NCI-H128 (cell line): Measurements from ENCODE around the gene IMMP2L.

Experiments
- DNase-seq: peaks from one replicate; lab custom pipeline; 2025; ENCODE audit not compliant: unreplicated experiment; lab: John Stamatoyannopoulos, UW

Gene IMMP2L

DNA sequence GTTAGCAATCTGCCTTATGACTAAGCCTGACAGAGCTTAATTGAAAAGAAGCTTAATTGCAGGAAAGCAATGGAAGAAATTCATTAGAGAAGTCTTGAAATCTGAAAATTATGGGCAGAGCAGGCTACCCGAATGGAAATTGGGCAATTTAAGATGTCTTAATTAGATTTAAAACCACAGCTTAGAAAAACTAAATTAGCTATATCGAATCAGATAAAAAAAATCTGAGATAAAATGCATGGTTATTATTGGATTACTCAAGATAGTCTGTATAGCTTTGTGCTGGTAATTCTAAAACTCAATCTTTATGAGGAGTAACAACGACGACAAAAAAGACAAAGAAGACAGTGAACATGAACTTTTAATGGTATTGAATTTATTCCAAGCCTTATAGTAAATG is 719.5 kb downstream of the IMMP2L start:
- DNase-seq, result no peak

DNA sequence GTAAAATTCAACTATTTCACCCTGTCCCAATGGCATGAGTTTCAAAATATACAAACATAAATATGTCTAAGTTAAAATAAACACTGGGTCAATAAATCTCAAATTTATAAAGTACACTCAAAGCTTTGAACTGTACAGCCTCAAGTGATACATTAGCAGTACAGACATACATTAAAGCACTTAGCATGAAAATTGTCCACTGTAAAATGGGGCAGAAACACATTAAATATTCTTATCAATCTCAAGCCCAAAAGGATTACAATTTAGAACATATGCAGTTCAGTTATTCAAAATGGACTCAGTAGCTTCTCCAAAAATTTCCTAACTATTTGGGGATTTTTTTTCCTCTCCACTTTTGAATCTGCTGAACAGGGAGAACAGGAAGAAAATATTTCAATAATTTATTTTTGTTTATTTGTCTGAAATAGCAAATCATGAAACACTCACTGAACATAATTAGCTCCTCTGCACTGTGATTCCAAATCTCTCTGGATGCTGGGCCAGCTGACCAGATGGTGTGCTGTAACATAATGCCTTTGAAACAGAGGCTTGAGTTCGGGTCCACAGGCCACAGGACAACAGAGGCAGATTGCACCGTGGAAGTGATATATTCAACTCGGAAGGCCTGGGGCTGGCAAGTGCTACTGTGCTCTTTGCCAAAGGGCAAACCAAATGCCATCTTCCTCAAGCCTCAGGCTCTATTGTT is 720.3 kb downstream of the IMMP2L start:
- no peak for DNase-seq

DNA sequence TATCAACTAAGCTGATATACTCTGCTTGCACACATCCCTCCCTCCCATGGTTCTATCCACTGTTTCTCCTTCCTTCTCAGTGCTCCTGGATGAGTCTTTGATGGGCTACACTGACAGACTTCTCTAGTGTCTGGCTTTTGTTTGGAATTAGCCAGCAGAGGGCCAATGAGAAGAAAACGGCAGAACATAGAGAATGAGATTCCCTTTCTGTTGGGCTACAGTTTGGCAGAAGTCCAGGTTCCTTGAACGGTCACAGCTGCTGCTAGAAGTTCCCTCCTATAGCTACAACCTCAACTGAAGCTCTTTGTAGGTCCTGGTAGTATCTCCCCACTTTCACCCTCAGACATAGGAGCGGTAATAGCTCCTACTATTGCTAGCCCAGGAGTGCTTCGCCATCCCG is 722.4 kb downstream of the IMMP2L start:
- DNase-seq, result peak; percentile 7

DNA sequence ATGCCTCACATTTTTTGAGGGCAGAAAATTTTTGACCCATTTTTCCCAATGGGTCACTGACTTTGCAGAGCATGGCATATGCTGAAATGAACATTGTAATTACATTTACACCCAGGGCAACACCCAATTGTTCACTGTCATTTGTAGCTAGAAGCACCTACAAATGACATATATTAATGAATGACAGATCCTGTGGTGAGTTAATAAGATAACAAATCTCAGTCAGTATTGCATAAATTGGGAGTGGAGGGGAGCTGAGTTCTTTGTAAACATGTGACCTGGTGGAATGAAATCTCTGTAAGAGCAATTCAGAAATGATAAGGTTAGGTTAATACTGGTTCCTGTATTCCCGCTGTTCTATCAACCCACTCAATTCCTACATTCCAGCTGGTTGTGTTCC is 726.4 kb downstream of the IMMP2L start:
- DNase-seq, result no peak

DNA sequence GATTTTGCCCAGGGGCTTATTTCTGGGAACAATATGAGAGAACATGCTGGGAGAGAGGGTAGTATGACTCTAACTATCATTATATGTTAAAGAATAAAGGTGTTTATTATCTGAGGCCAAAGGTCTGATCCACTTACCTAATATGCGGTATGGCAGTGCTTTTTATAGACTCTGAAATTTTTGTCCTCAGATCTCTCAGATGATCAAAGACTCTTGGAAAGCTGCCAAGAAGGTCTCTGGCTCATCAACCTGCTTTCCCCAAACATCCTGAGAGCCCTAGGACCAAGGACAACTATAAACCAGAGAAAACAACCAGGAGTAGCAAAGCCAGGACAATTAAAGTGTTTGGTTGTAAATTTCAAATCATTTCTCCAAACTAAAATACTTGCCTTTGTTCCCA is 727.1 kb downstream of the IMMP2L start:
- no peak for DNase-seq

DNA sequence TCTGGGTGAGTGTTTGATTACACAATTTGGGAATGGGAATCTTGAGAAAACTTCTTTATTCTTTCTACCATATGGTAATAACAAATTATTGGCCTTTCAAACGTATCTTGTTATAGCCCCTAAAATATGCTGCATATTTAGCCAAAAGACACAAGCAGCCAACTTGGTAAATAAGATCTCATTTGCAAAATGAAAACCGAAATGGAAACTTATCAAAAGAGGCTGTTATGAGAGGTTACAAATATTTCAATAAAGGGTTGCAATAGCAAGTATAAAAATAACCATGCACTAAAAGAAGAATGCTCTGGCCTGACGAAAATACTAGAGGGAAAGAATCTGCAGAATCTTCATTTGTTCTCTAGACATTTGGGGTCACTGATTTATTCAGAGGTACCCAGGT is 730.9 kb downstream of the IMMP2L start:
- no peak for DNase-seq

DNA sequence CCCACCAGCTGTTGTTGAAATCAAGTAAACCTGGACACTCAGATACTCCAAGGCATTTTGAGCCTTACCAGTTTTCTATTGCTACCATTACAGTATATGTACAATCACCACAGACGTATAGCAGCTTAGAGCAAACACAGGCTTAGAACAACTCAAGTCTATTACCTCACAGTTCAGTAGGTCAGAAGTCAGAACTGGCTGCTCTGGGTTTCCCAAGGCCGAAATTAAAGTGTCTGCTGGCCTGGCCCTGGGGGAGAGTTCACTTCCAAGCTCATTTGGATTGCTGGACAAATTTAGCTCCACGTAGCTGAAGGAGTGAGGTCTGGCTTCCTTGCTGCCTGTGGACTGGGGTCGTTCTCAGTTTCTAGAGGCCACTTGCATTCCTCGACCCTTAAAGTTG is 731.5 kb downstream of the IMMP2L start:
- no peak for DNase-seq

DNA sequence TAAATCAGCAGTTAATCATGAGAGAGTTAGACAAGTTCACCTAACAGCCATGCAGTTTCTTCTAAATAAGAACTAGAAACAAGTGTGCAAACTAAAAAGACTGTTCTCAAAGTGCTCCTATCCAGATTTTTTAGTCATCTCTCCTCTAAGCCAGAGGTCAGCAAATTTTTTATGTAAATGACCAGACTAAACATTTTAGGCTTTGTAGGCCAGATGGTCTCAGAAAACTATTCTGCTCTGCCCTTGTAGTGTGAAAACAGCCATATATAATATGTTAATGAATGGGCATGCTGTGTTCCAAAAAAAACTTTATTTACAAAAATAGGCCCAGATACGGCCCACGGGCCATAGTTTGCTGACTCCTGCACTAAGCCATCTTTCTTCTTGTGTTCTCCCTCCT is 734.4 kb downstream of the IMMP2L start:
- no peak for DNase-seq

DNA sequence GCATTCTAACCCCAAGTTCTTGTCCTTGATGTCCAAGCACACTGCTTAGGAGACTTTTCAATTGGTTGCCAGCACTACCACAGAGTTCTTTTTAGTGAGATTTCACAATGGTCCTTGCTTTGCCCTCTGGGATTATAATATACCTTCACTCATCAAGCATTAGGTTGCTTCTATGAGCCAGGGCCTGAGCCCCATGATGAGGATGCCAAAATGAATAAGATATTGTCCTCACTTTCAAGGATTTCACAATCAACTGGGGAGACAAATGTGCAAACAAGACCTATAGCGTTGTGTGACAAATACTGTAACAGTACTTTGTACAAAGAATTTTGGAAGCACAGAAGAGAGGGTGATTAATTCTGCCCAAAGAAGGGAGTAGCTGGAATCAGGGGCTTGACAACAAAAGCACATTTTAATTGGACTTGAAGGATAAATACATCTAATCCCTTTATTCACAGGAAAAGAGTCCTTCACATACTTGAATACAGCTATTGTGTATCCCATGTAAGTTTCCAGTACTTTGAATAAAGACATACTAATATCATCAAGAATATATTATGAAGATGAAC is 734.9 kb downstream of the IMMP2L start:
- no peak for DNase-seq

DNA sequence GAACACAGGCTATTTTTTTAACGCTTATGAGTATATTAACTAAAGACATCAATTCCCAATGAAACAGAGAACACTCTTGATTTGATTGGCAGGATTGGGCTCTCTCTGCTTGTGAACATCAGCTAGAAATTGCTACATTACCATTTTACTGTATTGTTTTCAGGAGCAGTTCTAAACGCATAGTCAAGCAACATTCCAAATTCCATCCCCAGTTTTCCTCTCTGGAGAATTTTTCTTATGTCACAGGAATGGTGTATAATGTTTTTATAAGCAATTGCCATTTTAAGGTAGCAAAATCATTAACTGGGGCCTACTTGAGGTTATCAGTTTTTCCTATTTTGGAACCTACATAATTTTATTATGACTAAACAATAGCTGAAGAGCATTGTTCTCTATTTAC is 748.3 kb downstream of the IMMP2L start:
- DNase-seq, result no peak

DNA sequence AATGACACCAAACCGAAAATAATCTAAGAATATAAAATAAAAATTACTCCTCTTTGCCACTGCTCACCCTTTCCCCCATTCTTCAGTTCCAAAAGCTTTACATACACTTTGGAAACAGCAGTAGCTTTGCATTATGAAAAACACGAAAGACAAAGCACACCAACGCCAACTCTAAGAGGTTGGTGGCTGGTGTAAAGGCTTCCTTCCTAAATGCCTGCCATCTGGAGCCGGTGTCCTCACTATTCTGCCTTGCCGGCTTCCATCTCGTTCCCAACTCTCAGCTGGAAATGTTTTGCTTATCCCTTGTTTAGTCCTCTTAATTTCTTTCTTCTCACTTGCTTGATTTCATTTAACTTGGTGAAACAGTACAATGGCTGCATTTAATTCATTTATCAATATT is 752.5 kb downstream of the IMMP2L start:
- DNase-seq, result no peak

DNA sequence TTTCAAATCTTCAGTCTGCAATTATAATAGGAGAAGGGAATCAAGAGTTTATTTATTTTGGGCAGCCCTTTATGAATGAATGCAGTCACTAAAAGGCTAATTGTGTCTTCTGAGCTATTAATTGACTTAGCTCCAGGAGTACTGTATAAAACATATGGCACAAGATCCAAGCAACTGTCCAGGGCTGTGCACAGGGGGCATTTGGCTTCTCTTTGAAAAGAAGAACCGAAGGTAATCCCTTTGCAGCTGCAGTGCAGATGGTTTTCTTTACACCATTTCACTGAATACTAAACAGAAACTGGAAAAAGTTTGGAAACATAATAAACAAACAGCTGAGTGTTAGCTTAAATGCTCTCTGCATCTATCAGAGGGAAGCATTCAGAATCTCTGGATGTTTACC is 753.9 kb downstream of the IMMP2L start:
- no peak for DNase-seq

DNA sequence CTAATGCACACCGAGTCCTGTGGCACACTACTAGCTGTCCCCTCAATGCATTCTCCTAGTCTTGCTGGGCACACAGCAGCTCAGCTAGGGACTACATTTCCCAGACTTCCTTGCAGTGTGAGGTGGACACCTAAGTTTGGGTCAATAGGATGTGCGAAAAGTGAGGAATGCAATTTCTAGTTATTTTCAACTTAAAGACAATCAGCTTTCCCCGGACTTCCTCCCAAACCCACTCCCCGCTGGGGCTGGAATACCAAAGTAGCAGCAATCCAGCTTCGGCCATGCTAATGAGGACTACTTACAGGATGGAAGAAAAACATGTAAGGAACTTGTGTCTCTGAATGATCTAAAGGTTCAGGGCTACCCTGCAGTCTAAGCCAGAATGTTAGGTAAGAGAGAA is 757.8 kb downstream of the IMMP2L start:
- no peak for DNase-seq

DNA sequence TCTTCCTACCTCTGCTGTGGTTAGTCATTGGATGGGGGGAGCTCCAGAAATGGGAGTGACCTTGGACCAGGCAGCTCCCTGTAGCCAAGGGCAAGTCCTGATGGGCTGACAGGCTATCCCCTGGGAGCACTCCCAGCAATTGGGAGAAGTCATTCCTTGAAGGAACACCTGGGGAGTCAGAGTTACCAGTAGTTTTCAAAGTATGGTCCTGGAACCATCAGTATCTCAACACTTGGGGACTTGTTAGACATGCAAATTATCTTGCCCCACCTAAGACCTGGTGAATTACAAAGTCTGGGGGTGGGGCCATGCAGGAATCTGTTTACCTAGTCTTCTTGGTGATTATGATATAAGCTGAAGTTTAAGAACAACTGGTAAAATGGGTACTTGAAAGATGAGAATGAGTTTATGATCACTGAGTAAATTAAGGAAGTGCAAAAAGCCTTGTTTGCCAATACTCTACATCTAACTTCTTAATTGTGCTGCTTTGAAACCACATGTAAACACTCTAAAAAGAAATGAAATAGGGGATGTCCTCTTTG is 758.6 kb downstream of the IMMP2L start:
- DNase-seq, result no peak

DNA sequence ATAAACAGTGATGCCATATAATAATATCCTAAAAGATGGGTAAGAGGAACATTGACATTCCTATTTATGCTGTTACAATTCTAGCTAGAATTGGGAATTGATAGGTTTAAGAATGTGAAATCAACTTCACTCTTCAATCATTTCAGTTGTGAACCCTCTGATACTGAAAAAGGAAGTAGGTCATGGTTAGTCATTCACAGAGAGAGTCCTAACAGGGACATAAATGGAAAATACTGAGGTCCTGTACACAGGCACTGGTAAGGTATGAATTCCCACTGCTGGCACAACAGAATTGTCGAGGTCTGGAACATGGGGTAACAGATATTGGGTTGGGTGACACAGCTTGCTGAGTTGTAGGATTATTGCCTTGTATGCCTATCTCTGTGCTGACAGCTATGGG is 760.8 kb downstream of the IMMP2L start:
- DNase-seq, result no peak

DNA sequence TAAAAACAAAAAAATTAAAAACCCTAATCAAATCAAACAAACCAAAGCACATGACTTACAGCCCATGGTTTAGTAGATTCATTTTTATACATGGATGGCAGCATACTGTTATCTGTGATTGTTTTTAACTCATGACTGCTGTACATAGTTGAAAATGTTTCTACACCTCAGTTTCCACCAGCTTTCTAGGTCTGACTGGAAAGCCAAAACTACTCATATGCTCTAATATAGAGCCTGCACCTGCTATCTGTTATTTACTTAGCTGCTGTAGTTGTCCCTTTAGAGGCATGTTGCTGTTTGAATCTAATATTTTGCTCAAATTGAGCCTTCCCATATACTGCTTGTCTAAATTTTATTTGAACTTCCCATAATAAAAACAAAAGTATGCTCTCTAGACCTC is 761.3 kb downstream of the IMMP2L start:
- no peak for DNase-seq

DNA sequence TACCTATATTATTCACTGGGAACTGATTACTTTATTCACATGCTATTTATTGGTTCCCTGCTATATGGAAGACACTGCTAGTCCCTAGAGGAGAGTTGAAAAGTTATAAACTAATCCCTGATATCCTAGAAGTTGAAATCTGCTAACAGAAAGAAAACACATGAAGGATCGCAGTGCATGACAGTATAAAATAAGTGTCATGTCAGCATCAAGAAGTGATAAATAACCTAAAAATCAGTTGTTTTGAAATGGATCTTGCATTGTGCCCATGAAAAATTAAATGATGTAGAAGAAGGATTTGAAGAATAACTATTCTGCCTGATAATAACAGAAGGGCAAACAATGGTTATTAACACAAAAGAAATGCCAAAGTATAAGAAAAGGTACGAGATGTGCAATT is 764.6 kb downstream of the IMMP2L start:
- DNase-seq, result no peak

DNA sequence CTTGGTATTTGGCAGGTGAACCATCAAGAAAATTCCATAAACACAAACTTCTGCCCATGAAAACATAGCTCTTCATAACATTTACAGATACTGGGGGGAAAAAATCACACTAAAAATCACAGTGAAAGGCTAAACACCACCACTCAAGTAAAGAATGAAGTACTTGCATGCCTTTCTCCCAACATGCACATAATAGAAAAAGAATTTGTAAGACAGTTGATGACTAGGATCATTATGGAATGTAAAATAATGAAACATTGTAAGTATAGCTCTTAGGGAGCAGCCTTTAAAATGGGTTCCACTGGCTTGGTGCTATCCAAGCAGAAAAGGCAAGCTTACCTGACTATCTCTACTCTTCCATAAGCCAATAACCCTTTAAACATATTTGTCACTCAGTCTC is 771.3 kb downstream of the IMMP2L start:
- no peak for DNase-seq

DNA sequence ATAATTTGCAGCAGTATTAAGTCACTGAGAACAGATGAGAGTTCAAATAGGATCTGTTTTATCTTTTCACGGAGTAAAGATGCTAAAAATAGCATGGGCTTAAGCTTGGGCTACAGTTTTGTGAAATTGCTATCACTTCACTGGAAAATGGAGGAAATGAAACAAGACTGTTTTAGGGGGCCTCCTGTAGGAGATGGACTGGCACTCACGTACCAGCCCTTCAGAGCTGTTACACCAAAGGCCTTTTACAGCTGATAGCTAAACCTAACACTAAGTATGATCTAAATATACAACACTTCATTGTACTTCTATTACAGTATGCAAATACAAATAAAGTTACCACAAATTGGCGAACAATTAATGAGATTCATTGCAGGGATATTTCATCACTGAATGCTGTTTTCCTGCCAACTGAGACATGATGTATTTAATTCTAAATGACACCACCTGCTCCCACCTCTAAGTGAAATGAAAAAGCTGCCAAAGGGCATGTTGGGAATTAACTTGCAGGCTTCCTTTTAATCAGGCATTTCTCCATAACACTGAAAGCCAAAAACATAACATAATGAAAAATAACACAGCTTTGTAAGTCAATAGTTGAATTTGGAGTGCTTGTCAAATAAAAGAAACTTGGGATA is 775.8 kb downstream of the IMMP2L start:
- no peak for DNase-seq

DNA sequence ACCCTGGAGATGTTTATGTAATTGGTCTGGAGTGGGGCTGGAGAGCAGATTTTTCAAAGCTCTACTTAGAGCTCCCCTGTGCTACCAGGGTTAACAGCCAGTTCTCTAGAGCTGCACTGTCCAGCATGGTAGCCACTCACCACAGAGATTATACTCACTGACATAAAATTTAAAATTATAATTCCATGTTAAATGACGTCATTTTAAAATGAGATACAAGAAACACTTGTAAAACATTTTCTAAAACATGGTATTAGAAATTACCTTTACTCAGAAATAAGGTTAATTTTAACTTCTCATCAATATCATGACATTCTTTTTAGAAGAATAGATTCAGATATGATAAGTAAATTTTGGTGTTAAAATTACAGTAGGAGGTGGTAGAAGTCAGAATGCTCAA is 777.5 kb downstream of the IMMP2L start:
- no peak for DNase-seq

DNA sequence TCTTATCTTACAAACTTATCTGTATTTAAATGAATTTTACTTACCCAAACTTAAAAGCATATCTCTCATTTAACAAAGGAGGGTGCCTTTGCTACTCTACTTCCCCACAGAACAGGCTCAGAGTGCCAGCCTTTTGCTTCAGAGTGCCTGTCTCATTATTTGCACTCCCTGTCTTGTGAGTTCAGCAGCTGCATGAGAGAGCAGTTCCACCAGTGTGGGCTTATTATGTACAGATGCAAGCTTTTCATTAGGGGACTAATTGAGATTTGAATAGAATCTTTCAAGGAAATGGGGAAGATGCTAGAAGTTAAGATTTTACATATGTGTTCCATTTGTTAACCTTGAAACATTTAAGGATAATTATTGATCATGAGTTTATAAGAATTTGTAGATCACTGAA is 781.6 kb downstream of the IMMP2L start:
- DNase-seq, result no peak

DNA sequence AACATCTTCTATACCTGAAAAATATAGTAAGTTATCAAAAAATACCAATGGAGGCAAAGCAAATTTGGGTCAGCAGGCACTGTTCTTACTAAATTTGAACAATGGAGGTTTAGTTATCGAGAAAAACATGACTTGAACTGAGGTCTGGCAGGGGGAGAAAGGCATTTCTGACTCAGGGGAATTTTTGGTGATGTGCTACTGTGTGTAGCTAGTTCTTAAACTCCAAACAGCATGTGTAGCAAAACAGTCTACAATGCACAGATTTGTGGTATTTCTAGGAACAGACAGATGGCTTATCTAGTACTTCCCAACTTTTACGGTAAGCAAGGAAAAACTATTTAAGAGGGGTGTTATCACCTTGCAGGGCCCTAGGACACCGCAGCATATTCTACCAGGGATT is 783.0 kb downstream of the IMMP2L start:
- no peak for DNase-seq

DNA sequence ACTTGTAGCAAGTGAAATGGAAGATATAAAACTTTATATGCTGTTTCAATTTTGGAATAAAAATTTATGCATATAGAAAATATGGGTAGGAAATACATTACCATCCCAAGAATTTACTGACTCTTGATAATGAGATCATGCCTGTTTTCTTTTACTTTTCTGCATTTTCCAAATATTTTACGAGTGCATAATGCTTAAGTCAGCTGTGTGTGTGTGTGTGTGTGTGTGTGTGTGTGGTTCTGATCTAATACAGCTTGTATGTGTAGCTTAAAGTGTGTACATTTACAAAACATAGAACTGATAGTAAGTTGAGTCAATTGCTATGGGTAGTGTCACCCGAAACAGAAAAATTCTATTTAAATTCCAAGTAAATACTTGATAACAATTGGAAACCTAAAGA is 787.2 kb downstream of the IMMP2L start:
- DNase-seq, result no peak
